ENCODE data around the gene SS18.

Gene SS18

GRCh38 chr18:26046419-26047077 is 43.9 kb downstream of the SS18 start:
- Histone ChIP-seq H3K36me3 (ENCODE audit: control insufficient read depth, low read length) (peaks cover 57% of the 10 kb centered on the region), H3K4me3 (ENCODE audit: low read length) (no peak overlapping the region), H3K79me2 (ENCODE audit: control insufficient read depth, low read length) (peaks cover 42% of the 10 kb centered on the region), H3K9me2 (replicated peaks; ENCODE audit: control insufficient read depth, low read length) (no peaks in the 10 kb centered on the region), H3K27ac (ENCODE audit: low read depth, low read length) (no peak overlapping the region), H3K4me2 (ENCODE audit: low read length) (no peak overlapping the region), H3K4me1 (ENCODE audit: control insufficient read depth, low read length) (peaks cover 11% of the 10 kb centered on the region), H3K9me3 (ENCODE audit: control insufficient read depth, insufficient read depth, low read length) (no peaks in the 10 kb centered on the region), H4K20me1 (ENCODE audit: control insufficient read depth, insufficient read depth, low read depth, low read length) (no peaks in the 10 kb centered on the region), H3K27me3 (ENCODE audit: control insufficient read depth, low read length) (no peaks in the 10 kb centered on the region), H3F3A (ENCODE audit: control insufficient read depth, insufficient read depth) (no peaks in the 10 kb centered on the region)
- TF ChIP-seq, protein P1, sequence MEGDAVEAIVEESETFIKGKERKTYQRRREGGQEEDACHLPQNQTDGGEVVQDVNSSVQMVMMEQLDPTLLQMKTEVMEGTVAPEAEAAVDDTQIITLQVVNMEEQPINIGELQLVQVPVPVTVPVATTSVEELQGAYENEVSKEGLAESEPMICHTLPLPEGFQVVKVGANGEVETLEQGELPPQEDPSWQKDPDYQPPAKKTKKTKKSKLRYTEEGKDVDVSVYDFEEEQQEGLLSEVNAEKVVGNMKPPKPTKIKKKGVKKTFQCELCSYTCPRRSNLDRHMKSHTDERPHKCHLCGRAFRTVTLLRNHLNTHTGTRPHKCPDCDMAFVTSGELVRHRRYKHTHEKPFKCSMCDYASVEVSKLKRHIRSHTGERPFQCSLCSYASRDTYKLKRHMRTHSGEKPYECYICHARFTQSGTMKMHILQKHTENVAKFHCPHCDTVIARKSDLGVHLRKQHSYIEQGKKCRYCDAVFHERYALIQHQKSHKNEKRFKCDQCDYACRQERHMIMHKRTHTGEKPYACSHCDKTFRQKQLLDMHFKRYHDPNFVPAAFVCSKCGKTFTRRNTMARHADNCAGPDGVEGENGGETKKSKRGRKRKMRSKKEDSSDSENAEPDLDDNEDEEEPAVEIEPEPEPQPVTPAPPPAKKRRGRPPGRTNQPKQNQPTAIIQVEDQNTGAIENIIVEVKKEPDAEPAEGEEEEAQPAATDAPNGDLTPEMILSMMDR (IDR thresholded peaks at IDR 0.05; ENCODE audit: low read depth, low read length, poor library complexity, severe bottlenecking): no peak
- no peak for TF ChIP-seq EZH2phosphoT487 (IDR thresholded peaks at IDR 0.05; ENCODE audit: borderline replicate concordance, low read length)

DNA sequence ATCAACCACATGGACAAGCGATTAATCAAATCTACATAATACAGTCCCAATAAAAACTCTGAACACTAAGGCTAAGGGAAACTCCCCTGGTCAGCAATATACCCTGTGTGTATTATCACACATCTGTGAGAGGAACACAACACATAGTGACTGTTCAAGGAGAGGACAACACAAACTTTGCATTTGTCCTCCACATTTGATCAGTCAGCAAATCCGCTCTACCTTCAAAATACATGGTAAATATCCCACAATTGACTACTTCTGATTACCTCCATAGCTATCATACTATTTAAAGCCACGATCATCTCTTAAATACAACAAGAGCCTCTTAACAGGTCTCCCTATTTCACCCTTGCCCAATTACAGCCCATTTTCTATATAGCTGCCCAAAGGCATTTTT is 45.6 kb downstream of the SS18 start:
- Histone ChIP-seq H3K9me2 (replicated peaks; ENCODE audit: control insufficient read depth, low read length) (no peaks in the 10 kb centered on the region), H3K4me1 (ENCODE audit: control insufficient read depth, low read length) (peaks cover 8% of the 10 kb centered on the region), H4K20me1 (ENCODE audit: control insufficient read depth, insufficient read depth, low read depth, low read length) (no peaks in the 10 kb centered on the region), H3K4me3 (ENCODE audit: low read length) (no peak overlapping the region), H3K4me2 (ENCODE audit: low read length) (no peak overlapping the region), H3F3A (ENCODE audit: control insufficient read depth, insufficient read depth) (no peaks in the 10 kb centered on the region), H3K9me3 (ENCODE audit: control insufficient read depth, insufficient read depth, low read length) (no peaks in the 10 kb centered on the region), H3K79me2 (ENCODE audit: control insufficient read depth, low read length) (peaks cover 44% of the 10 kb centered on the region), H3K36me3 (ENCODE audit: control insufficient read depth, low read length) (peaks cover 65% of the 10 kb centered on the region), H3K27ac (ENCODE audit: low read depth, low read length) (no peak overlapping the region), H3K27me3 (ENCODE audit: control insufficient read depth, low read length) (no peaks in the 10 kb centered on the region)
- no peak for TF ChIP-seq EZH2phosphoT487 (IDR thresholded peaks at IDR 0.05; ENCODE audit: borderline replicate concordance, low read length)
- TF ChIP-seq, protein P1 (IDR thresholded peaks at IDR 0.05; ENCODE audit: low read depth, low read length, poor library complexity, severe bottlenecking): no peak

GRCh38 chr18:26040051-26040656 is 50.3 kb downstream of the SS18 start:
- H3F3A ChIP-seq (ENCODE audit: control insufficient read depth, insufficient read depth): peaks cover 9% of the 10 kb centered on the region; the same call in 1 of the 2 replicates
- H3K27me3 ChIP-seq (ENCODE audit: control insufficient read depth, low read length): no peaks in the 10 kb centered on the region
- H3K9me2 ChIP-seq (replicated peaks; ENCODE audit: control insufficient read depth, low read length): no peaks in the 10 kb centered on the region
- no peaks in the 10 kb centered on the region for H3K9me3 ChIP-seq (ENCODE audit: control insufficient read depth, insufficient read depth, low read length)
- H3K4me3 ChIP-seq (ENCODE audit: low read length): no peak overlapping the region
- no peak overlapping the region for H3K4me2 ChIP-seq (ENCODE audit: low read length)
- H4K20me1 ChIP-seq (ENCODE audit: control insufficient read depth, insufficient read depth, low read depth, low read length): no peaks in the 10 kb centered on the region
- no peaks in the 10 kb centered on the region for H3K4me1 ChIP-seq (ENCODE audit: control insufficient read depth, low read length)
- H3K36me3 ChIP-seq (ENCODE audit: control insufficient read depth, low read length): peaks cover 79% of the 10 kb centered on the region
- no peak overlapping the region for H3K27ac ChIP-seq (ENCODE audit: low read depth, low read length)
- TF ChIP-seq, protein P1 (IDR thresholded peaks at IDR 0.05; ENCODE audit: low read depth, low read length, poor library complexity, severe bottlenecking): no peak
- TF ChIP-seq EZH2phosphoT487 (IDR thresholded peaks at IDR 0.05; ENCODE audit: borderline replicate concordance, low read length): no peak
- H3K79me2 ChIP-seq (ENCODE audit: control insufficient read depth, low read length): peaks cover 24% of the 10 kb centered on the region

Measured in DOHH2 (cell line).